Hematopoietic multipotent progenitor cell treated with erythropoietin and hydrocortisone succinate and interleukin-3 and kit ligand, for 8 days (in vitro differentiated cells): ENCODE measurements around the gene DDR2.

Source experiments
- DNase-seq: peaks from one replicate; pipeline ENCODE4 v3.0.0-alpha.2; 2015

Gene DDR2

GRCh38 chr1:162674034-162674608, 41.9 kb downstream of the DDR2 start:
- no peak for DNase-seq

- no peak for DNase-seq
Observed at GRCh38 chr1:162676087-162676486, 43.8 kb downstream of the DDR2 start.

- DNase-seq = no peak
Observed at GRCh38 chr1:162676750-162677149, 44.5 kb downstream of the DDR2 start.

DNA sequence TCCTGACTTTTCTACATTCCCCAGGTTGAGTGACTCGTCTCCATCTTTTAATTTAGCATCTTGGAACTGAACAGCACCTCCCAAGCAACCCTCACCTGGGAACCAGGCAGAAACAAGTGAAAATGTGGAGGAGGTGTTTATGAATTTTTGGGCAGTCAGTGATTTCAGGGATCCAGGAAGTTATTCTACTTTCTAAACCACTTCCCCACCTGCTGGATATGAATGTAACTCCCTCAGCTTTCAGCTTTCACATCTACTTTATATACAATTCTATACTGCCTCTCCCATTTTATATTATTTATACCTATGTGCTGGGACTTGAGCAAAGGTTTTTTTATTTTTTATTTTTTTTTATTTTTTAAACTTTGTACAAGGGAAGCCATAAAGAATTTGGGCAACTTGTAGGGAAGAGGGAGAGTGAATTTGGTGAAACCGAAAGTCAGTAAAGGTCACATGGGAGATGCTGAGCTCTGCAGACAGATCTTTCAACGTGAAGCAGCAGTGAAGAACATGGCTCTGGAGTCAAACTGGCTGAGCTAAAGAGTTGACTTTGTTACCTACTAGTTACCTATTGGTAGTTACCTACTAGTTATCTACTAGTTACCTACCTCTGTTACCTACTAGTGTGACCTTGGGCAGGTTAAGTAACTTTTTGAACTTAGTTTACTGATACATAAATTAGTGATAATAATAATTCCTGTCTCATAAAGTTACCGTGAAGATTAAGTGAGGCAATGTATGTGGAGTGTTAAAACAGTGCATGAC, 45.5 kb downstream of the DDR2 start:
- no peak for DNase-seq

- DNase-seq = no peak
Observed at GRCh38 chr1:162678439-162678838, 46.2 kb downstream of the DDR2 start.

DNA sequence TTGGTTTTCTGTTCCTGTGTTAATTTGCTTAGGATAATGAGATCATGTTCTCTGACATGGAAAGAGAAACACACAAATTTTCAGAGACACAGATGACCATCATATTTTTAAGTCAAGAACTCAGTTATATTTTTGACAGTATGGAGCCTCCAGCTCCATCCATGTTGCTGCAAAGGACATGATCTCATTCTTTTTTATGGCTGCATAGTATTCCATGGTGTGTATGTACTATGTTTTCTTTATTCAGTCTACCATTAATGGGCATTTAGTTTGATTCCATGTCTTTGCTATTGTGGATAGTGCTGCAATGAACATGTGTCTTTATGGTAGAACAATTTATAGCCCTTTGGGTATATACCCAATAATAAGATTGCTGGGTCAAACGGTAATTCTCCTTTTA, 47.0 kb downstream of the DDR2 start:
- no peak for DNase-seq

GRCh38 chr1:162680419-162681121, 48.3 kb downstream of the DDR2 start:
- no peak for DNase-seq

GRCh38 chr1:162681122-162681436, 48.8 kb downstream of the DDR2 start:
- DNase-seq = no peak

DNA sequence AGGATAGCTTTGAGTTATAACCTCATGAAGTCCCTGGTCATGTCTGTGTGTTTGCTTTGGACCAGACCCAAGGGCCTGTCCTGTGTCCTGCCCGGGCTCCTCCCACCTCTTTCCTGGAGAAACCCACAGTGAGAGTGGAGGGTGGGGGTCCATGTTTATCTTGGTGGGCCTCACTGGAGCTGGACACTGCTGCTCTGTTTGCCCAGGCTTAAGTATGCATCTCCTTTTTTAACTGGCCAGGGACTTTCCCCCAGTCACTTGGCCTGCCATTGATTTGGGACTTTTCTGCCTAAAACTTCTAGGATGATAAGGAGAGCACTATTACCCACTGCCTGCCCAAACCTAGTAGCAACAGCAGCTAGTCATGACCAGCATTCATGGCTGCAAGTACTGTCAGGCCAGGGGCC, 49.8 kb downstream of the DDR2 start:
- no peak for DNase-seq

DNA sequence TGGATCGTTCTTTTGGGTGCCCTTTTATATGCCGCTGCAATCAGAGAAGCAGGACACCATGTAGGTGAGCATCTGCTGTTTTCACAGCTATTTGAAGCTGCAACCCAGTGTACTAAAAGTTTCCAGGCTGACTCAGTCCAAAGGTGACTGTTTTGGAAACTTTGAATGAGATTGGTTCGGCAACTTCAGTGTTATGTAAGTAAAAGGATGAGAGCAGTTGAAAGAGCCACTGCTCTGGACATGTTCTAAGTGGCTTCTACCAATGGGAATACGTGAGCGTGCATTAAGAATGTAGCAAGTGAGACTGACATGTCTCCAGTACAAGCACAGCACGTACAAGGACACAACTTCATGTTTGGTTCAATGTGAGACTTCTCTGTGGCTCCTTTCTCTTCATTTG, 55.6 kb downstream of the DDR2 start:
- DNase-seq = no peak

- DNase-seq = no peak
Observed at GRCh38 chr1:162688521-162688920, 56.3 kb downstream of the DDR2 start.

DNA sequence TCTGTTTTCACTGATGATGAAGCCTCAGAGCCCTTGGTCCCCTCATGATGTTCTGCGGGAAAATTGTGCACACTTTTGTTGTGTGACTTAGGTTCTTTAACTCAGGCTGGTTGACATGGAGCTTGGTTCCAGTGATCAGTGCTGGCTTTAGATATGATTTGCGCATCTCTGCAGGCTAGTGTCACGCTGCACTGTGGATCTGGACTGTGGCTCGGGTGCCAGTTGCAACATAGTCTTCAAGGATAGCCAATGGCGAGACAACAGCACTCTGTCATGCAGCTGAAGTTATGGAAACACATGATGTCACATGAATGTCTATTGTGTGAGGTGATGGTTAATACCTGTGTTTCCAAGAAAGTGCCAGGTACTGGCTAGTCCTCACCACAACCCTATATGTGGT, 56.7 kb downstream of the DDR2 start:
- DNase-seq = no peak

GRCh38 chr1:162689745-162690671, 57.7 kb downstream of the DDR2 start:
- no peak for DNase-seq

- DNase-seq = no peak
Observed at GRCh38 chr1:162690672-162691434, 58.6 kb downstream of the DDR2 start.

DNA sequence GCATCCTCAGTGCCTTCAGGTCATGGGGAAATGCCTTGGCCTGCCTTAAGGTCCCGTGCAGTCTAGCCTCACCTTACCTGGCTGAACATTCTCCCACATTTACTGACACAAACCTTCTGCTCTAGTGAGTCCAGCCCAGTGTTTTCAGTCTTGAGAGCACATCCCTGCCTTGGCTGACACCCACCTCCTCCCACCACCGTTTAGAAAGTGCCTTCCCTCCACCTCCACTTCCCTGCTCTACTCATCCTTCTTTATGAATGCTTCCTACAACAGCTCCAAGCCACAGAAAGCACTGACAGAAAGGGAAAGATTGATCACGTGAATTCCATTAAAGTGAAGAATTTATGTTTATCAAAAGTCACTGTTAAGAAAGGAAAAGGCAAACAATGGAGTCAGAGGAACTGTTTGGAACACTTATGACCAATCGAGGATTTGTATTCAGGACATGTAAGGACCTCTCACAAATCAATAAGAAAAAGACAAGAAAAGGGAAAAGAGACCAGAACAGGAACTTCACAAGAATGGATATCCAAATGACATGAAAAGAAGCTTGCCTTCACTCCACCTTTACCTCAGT, 59.8 kb downstream of the DDR2 start:
- DNase-seq = no peak

- DNase-seq = no peak
Observed at GRCh38 chr1:162694911-162695310, 62.6 kb downstream of the DDR2 start.

- no peak for DNase-seq
Observed at GRCh38 chr1:162695687-162696086, 63.4 kb downstream of the DDR2 start.

DNA sequence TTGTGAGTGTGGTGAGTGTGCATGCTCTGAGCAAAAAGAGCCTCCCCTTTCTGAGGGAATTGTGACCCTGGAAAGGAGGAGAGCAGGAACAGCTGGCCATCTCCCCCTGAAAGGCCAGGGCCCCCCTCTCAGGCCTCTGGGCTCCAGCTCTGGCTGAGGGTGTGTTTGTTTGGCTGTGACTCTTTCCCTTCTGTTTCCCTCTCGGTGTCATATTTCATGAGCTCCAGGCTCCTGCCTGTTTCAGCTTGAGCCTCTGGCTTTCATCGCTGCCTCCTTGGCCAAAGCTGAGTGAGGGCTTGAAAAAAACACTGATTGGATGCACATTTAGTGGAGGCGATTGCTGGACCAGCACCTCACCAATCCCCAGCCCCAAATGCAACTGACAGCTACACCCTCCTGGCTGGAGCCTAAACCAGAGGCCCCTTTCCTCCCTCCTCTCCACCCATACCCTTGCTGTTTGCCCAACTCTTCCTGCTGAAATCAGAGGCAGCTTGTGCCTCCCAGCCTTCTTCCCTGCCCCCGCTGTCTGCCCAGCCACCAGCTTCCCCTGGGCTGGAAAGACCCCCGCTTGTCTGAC, 64.1 kb downstream of the DDR2 start:
- DNase-seq = no peak

DNA sequence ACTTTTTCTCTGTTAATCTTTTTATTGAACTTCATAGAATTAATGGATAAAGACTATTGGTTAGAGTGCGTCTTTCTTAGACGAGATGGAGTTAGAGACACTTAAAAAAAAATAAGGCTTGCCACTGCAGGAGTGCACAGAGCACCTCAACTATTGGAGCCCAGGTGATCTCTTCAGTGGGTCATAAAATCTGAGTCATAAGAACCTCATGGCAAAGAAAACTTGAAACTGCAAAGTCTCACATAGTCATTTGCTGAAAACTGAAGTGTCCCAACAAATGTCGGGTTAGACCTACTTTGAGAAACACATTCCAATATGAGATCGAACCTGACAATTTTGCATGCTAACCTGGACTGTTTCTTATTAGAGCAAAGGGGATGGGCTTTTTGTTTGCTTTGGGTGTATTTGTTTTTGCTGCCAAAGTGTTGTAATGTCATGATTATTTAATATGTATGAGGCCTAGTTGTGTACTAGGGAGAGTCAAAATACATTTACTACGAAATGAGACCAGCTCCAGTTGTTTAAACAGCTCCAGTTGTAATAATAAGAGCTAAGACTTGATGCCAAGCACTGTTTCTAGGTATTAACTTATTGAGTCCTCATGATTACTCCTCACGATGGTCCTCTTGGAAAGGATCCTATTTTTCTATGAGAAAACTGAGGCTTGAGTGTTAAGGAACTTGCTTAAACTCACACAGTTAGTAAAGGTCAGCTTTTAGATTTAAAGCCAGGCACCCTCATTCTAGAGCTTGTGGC, 65.1 kb downstream of the DDR2 start:
- no peak for DNase-seq

GRCh38 chr1:162699366-162699765, 67.1 kb downstream of the DDR2 start:
- no peak for DNase-seq

GRCh38 chr1:162700131-162700530, 67.9 kb downstream of the DDR2 start:
- no peak for DNase-seq
